CD4-positive, alpha-beta T cell treated with Interleukin-4 for 1 hour (primary cell): ENCODE data around the gene C4A.
"Not testable (repeated sequence)": the region's sequence is repeated elsewhere in the genome, so short reads cannot be mapped to it uniquely, and the experiment has no call there.

Source experiments
- DNase-seq, 2 donors: peaks; one replicate each; pipeline ENCODE4 v3.0.0-alpha.2; 2020 to 2022

The C4A gene

DNA sequence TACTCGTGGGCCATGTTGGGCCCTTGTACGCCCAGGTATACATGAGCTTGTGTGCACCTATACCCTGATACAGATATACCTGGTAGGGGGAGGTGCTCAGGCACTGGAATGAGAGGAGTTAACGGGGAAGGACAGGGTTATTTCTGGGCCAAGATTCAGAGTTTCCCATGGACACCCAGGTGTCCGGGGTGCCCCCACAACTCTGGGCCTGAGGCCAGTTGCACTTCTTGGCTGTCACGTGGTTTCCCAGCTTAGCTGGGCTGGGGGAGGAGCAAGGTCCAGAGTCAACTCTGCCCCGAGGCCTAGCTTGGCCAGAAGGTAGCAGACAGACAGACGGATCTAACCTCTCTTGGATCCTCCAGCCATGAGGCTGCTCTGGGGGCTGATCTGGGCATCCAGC, at the start of gene C4A:
TSS of gene C4A (plus strand) at position 314 of the 400 bp plus-strand sequence. CDS start at position 365, 51 bp downstream.
- DNase-seq, result not testable (repeated sequence)

DNA sequence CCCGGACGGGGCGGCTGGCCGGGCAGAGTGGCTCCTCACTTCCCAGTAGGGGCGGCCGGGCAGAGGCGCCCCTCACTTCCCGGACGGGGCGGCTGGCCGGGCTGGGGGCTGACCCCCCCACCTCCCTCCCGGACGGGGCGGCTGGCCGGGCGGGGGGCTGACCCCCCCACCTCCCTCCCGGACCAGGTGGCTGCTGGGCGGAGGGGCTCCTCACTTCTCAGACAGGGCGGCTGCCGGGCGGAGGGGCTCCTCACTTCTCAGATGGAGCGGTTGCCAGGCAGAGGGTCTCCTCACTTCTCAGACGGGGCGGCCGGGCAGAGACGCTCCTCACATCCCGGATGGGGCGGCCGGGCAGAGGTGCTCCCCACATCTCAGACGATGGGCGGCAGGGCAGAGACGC, 49.7 kb upstream of the C4A start:
- DNase-seq, result not testable (repeated sequence)

DNA sequence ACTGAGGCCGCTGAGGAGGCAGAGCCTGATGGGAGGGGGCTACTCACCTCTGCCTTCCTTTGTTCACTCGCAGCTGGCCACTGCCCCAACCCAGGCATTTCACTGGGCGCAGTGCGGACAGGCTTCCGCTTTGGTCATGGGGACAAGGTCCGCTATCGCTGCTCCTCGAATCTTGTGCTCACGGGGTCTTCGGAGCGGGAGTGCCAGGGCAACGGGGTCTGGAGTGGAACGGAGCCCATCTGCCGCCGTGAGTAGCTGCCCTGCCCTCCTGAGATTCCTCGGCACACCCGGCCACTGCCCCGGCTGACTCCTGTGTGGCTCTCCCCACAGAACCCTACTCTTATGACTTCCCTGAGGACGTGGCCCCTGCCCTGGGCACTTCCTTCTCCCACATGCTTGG, 48.3 kb upstream of the C4A start:
- DNase-seq, result no peak

DNA sequence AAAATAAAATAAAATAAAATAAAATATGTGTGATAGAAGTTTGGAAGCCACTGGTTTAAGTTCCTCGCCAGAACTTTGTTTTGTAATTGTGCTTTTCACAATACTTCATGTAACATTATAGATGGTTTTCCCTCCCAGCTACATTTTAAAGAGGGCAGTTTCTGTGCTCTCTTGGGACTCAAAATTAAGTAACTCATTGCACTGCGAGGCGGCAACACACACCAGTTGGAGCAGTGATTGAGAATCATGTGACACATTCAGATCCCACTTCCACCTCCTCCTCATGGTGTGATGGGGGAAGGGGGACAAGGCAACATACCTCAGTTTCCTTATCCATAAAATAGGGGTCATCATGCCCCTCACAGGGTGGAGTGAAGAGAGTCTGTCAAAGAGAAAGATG, 46.8 kb upstream of the C4A start:
- DNase-seq, result no peak

DNA sequence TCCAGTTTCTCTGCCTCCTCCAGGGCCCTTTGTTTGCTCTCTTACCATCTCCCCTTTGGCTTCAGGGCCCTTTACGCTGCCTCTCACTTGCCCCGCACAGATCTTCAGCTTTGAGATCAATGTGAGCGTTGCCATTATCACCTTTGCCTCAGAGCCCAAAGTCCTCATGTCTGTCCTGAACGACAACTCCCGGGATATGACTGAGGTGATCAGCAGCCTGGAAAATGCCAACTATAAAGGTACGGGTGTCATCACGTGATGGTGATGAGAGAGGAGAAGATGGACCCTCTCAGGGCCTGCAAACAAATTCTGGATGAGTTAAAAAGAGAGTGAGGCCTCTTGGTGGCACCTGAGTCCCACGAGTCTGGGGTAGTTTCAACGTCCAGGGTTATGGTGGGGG, 46.0 kb upstream of the C4A start:
- no peak for DNase-seq

DNA sequence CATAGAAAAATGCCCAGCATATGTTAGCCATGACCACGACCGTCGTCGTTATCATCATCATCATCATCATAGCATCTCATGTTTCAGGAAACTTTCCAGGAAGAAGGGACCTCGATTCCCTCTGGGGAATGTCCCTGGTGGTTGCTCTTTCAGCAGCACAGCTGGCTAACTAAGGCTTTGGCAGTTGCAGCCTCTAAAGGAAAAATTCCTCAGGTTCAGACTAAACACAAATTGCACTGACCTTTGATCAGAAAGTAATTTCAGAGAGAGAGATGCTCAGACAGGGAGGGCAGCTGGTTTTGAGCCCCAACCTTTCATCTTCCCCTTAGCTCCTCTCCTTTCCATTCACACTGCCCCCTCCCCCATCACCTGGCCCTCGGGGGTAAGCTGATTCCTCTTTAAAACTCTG, 41.6 kb upstream of the C4A start:
- no peak for DNase-seq

DNA sequence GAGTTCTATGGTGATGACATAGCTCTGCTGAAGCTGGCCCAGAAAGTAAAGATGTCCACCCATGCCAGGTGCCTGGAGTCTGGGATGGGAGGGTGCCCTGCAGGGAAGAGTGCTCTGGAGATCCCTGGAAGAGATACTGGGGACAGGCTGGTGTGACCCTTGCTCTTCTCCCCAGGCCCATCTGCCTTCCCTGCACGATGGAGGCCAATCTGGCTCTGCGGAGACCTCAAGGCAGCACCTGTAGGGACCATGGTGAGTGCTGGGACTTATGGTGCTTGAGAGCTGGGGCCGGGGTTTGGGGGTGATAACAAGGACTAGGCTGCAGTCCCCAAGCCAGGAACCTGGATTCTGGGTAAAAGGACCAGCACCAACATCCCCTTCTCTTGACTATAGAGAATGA, 38.1 kb upstream of the C4A start:
- DNase-seq, result no peak

DNA sequence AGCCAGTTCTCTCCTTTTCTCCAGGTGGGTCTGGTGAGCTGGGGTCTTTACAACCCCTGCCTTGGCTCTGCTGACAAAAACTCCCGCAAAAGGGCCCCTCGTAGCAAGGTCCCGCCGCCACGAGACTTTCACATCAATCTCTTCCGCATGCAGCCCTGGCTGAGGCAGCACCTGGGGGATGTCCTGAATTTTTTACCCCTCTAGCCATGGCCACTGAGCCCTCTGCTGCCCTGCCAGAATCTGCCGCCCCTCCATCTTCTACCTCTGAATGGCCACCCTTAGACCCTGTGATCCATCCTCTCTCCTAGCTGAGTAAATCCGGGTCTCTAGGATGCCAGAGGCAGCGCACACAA, 36.7 kb upstream of the C4A start:
- no peak for DNase-seq

DNA sequence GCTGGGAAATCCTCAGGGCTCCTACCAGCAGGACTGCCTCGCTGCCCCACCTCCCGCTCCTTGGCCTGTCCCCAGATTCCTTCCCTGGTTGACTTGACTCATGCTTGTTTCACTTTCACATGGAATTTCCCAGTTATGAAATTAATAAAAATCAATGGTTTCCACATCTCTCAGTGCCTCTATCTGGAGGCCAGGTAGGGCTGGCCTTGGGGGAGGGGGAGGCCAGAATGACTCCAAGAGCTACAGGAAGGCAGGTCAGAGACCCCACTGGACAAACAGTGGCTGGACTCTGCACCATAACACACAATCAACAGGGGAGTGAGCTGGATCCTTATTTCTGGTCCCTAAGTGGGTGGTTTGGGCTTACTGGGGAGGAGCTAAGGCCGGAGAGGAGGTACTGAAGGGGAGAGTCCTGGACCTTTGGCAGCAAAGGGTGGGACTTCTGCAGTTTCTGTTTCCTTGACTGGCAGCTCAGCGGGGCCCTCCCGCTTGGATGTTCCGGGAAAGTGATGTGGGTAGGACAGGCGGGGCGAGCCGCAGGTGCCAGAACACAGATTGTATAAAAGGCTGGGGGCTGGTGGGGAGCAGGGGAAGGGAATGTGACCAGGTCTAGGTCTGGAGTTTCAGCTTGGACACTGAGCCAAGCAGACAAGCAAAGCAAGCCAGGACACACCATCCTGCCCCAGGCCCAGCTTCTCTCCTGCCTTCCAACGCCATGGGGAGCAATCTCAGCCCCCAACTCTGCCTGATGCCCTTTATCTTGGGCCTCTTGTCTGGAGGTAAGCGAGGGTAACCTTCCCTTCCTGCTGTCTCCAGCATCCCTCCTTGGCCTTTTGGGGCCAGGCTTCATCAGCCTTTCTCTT, 36.1 kb upstream of the C4A start, which contains the start of gene CFB:
TSS of gene CFB (plus strand) at position 589 of the 863 bp plus-strand sequence. CDS start at position 716, 127 bp downstream.
- no peak for DNase-seq

DNA sequence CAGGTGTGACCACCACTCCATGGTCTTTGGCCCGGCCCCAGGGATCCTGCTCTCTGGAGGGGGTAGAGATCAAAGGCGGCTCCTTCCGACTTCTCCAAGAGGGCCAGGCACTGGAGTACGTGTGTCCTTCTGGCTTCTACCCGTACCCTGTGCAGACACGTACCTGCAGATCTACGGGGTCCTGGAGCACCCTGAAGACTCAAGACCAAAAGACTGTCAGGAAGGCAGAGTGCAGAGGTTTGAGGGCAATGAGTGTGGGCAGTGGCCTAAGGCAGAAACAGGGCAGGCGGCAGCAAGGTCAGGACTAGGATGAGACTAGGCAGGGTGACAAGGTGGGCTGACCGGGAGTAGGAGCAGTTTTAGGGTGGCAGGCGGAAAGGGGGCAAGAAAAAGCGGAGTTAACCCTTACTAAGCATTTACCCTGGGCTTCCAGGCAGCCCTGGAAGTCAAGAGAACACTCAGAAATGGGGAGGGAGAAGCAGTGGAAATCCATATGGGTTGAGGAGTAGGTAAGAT, 35.4 kb upstream of the C4A start:
- no peak for DNase-seq

DNA sequence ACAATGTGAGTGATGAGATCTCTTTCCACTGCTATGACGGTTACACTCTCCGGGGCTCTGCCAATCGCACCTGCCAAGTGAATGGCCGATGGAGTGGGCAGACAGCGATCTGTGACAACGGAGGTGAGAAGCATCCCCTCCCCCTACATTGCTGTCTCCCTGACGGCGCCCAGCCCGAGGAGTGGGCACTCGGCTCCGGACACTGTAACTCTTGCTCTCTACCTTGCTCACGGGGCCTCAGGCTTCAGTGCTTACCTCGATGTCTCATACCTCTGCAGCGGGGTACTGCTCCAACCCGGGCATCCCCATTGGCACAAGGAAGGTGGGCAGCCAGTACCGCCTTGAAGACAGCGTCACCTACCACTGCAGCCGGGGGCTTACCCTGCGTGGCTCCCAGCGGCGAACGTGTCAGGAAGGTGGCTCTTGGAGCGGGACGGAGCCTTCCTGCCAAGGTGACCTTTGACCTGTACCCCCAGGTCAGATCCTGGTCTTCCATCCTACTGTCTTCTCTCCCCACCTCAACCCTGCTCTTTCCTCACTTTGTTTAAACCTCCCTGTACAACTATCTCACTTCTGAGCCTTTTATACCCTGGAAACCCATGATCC, 34.7 kb upstream of the C4A start:
- DNase-seq, result no peak

DNA sequence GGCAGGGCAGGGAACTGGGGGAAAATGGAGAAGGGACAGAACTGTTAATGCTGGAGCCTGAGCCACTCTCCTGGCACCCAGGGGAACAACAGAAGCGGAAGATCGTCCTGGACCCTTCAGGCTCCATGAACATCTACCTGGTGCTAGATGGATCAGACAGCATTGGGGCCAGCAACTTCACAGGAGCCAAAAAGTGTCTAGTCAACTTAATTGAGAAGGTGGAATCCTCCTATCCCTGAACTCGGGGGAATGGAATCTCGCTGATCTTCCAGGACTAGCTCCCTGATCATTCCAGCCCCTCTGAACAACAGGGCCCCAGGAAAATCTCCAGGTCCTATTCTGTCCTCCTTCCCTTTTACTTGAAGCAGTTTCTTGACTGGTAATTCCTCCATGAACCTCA, 34.0 kb upstream of the C4A start:
- no peak for DNase-seq

DNA sequence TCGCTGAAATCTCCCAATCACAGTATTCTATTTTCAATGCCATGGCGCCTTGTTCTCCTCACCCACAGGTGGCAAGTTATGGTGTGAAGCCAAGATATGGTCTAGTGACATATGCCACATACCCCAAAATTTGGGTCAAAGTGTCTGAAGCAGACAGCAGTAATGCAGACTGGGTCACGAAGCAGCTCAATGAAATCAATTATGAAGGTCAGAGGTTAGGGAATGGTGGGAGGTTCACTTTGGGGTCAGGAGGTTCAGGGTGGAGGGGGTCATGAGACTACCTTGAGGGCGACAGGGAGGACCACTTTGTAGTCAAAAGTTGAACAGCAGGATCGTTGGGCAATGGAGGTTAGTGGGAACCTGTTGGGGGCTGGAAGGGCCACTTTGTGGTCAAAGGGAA, 33.6 kb upstream of the C4A start:
- DNase-seq, result no peak

DNA sequence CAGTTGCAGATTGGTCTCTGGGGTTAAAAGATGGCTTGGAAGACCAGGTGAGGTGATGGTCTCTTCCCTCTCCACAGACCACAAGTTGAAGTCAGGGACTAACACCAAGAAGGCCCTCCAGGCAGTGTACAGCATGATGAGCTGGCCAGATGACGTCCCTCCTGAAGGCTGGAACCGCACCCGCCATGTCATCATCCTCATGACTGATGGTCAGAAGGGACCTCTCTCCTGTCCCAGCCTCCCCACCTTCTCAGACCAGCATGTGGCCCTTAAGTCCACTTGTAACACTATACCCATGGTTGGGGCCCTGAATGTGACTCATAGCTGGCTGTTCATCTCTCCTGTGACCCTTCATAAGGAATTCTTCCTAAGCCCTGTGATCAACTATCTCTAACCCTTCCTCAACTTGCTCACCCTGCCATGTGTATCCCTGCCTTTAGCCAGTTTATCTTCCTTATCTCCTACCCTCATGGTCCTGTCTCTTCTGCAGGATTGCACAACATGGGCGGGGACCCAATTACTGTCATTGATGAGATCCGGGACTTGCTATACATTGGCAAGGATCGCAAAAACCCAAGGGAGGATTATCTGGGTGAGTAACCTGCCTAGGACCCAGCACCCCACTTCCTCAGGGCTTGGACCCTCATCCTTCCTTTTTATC, 33.0 kb upstream of the C4A start:
- DNase-seq, result no peak

DNA sequence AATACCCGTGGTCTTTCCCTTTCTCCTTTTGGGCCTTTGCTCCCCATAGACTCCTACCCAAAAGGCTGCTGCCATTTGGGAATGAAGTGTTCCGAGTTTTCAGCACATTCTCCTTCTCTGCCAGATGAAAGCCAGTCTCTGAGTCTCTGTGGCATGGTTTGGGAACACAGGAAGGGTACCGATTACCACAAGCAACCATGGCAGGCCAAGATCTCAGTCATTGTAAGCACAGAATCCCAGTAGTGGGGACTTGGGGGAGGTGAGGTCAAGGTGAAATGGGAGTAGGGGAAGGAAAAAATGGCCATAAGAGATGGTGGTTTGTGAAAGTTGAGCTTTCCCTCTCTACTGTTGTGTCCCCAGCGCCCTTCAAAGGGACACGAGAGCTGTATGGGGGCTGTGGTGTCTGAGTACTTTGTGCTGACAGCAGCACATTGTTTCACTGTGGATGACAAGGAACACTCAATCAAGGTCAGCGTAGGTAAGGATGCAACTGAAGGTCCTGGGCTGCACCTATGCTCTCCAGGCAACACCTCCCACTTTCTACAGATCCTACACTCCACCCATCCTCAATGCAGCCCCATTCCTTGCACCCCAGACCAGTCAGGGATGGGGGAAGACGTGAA, 31.8 kb upstream of the C4A start:
- no peak for DNase-seq

DNA sequence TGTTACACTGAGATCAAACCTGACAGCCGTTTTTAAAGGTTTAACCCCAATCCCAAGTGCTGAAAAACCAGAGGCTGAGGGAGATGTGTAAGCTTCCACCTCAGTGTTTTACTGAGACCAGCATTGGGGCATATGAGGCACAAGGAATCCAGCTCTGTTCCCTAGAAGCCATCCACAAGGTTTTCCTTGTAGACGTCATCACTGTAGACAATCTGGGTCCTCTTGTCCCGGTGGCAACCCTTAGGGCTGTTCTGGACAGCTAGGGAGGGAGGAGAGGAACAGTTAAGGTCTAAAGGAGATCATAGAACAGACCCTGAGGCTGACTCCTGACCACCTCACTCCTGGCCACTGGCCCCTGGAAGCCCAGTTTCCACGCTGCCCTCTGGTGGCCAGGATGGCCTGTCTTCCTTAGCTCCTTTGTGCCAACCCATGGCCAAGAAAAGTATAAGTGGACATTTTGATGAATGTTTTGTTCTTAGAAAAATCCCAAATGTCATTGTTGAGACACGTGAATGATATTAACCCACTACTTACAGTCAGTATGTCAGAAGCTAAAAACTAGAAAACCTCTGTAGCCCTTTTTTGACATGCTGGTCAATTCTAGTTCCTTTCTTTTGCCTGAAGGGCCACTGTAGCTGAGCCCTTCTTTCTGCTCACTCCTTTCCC, 29.6 kb upstream of the C4A start:
- peak; percentile 43 to 45 for DNase-seq

DNA sequence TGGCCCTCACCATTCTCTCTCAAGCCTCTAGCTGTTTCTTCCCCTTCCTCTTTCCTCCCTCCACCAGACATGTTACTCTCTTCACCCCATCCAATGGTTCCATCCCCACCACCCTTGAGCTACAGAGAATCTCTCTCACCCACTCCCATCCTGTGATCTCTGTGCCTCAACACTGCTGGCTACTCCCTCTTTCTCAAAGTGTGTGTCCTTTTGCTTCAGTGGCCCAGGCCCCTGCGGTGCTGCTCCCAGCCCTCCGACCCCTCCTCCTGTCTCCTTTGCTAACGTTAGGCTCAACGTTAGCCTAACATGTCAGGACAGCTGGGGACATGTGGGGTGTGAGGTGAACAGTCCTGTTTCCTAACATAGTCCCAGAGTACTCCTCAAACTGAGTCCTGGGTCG, 29.0 kb upstream of the C4A start:
- no peak for DNase-seq

DNA sequence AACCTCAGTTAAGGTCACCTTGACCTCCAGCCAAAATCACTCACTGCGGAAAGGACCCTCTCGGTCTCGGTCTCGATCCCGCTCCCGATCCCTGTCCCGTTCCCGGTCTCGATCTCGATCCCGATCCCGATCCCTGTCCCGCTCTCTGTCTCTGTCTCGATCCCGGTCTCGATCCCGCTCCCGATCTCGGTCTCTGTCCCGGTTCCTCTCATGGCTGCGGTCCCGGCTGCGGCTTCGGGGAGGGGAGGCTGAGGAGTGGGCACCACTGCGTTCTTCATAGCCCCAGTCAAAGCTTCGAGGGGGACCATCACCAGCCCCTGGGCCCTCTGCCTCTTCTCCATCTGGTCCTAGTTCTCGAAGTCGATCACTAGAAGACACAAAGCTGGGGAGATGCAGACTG, 27.3 kb upstream of the C4A start:
- DNase-seq, result no peak

DNA sequence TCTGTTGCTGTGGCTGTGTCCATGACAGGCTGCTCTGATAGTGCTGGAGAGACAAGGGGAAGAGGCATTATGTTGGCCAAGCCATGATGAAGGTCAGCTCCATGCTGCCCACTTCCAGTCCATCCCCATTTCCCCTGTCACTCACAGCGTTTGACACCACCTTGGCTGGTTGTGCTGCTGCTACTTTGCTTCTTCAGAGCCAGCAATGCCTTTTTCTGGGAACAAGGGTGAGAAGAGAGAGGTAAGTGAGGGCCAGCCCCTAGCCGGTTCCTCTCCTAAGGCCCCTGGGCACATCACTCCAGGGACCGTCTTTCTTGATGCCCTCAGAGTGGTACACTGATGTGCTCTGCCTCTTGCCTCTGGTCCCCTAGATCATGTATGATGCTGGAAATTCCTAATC, 25.1 kb upstream of the C4A start:
- DNase-seq, result no peak

DNA sequence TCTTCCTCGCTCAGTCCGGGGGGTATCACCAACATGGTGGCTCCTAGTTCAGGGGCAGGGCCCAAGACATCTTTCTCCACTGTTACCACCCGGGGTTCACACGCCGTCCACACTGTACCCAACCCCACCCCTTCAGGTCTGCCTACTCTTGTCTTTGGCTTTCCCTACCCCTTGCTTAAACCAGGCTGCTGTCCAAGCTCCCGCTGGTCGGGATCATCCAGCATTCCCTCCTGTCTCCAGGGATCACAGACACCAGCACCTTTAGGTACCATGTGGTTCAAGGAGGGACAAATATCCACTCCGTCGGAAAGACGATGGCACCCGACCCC, 23.5 kb upstream of the C4A start:
- DNase-seq, result no peak

DNA sequence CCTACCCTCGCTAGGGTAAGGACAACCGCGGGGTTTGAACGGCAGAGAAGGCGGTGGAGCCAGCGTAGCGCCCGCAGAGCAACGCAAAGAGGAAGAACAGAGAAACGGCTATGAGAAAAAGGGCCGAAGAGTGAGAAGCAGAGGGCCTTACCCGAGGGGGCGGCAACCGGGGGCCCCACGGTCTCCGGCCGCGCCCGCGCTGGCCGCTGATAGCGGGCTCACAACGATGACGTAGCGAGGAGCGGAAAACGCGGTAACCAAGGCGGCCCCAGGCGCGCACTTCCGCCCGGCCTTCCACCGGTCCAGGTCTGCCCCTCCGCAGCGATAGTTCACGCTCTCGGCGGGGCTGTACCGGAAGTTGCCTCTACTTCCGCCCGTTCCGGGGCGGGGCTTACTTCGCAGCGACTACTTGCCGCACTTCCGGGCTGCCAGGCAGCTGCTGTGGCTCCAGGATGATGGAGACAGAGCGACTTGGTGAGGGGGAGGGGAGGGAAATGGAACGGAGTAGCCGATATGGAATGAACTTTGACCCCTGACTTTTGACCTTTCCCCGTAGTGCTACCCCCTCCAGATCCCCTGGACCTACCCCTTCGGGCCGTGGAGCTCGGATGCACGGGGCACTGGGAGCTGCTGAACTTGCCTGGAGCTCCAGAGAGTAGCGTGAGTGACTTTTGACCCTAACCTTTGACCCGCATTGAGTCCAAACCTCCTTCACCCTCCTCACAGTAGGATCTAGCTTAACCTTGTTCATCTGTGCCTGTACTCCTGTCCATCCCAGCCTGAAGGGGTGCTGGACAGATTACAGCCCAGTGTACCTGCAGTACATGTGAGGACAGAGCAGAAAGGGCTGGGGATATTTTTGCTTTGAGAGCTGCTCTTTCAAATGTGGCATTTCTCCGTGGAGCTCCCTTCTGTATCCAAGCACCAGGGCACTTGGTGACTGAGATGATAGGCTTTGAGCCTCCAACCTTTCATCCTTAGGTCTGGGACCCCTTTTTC, 22.8 kb upstream of the C4A start, which contains the start of the genes NELFE and SKIC2:
TSS of gene NELFE (minus strand) at position 231 of the 999 bp plus-strand sequence. CDS start 525 bp downstream, outside the sequence.
TSS of gene SKIC2 (plus strand) at position 435 of the 999 bp plus-strand sequence. CDS start at position 453, 18 bp downstream.
- peak; percentile 99 for DNase-seq
